K562 (cell line): ENCODE data around the gene ARID4B.

ENCODE experiments used
- CTCF ChIP-seq, 3 experiments: IDR thresholded peaks in 2 of 3; conservative IDR thresholded peaks in 1 of 3; 2 replicates each; pipeline ENCODE4 v1.5.1; 2011 to 2012; ENCODE audit warnings: low read length in 3 of 3, mild to moderate bottlenecking in 3 of 3, control low read depth in 2 of 3, improper control_type of control experiment in 1 of 3, inconsistent platforms in 1 of 3, low read depth in 1 of 3, mixed read lengths in 1 of 3, moderate library complexity in 1 of 3; ENCODE audit not compliant: insufficient read depth in 2 of 3
- E2F6 ChIP-seq, 2 experiments: IDR thresholded peaks; 2 replicates each; pipeline ENCODE4 v1.6.1; 2011; ENCODE audit warnings: borderline replicate concordance in 1 of 2, control low read depth in 1 of 2, low read depth in 1 of 2, low read length in 1 of 2, mild to moderate bottlenecking in 1 of 2, mixed read lengths in 1 of 2, moderate library complexity in 1 of 2; ENCODE audit not compliant: insufficient read depth in 1 of 2, insufficient read length in 1 of 2, poor library complexity in 1 of 2, severe bottlenecking in 1 of 2; ENCODE audit errors: extremely low read depth in 1 of 2
- EZH2 ChIP-seq: IDR thresholded peaks from 2 replicates; pipeline ENCODE4 v1.6.1; 2012; ENCODE audit warnings: low read depth, mild to moderate bottlenecking, inconsistent platforms, low read length, borderline replicate concordance
- JUNB ChIP-seq: fragments of 450-650 bp; formaldehyde crosslinking; conservative IDR thresholded peaks from 2 replicates; pipeline ENCODE4 v1.4.0; 2020; ENCODE audit warnings: mild to moderate bottlenecking
- NCOA2 ChIP-seq, 2 experiments: fragments of 450-650 bp; IDR thresholded peaks; 2 replicates each; pipeline ENCODE4 v1.6.1; 2018; ENCODE audit warnings: mild to moderate bottlenecking in 2 of 2, moderate library complexity in 1 of 2; ENCODE audit not compliant: partially characterized antibody in 2 of 2
- PCBP2 ChIP-seq: fragments of 200-400 bp; formaldehyde crosslinking; IDR thresholded peaks from 2 replicates; pipeline ENCODE4 v1.6.1; 2018; ENCODE audit warnings: low read length, low read depth, mild to moderate bottlenecking, moderate library complexity; ENCODE audit not compliant: poor library complexity, severe bottlenecking
- RBBP5 ChIP-seq: fragments of 200-600 bp; sonication (generic); IDR thresholded peaks from 2 replicates; pipeline ENCODE4 v1.6.1; 2012; ENCODE audit warnings: borderline replicate concordance, mild to moderate bottlenecking, low read length, control low read depth, inconsistent platforms; ENCODE audit not compliant: insufficient read depth, poor library complexity, severe bottlenecking

- TF ChIP-seq E2F6 (IDR thresholded peaks at IDR 0.05; ENCODE audit: borderline replicate concordance in 1 of 2, extremely low read depth in 1 of 2, insufficient read depth in 1 of 2, insufficient read length in 1 of 2, low read depth in 1 of 2, low read length in 1 of 2, poor library complexity in 1 of 2, severe bottlenecking in 1 of 2), result no peak
- TF ChIP-seq PCBP2, result no peak
- no peak for TF ChIP-seq EZH2
- no peak for TF ChIP-seq RBBP5
- no peak for TF ChIP-seq NCOA2 (IDR thresholded peaks at IDR 0.05; ENCODE audit: partially characterized antibody in 2 of 2)
- TF ChIP-seq JUNB (CRISPR knock-in tag), result no peak
- no peak for TF ChIP-seq CTCF (IDR thresholded peaks at IDR 0.05 in 2 of 3, conservative IDR thresholded peaks at IDR 0.05 in 1 of 3; ENCODE audit: insufficient read depth in 2 of 3, low read depth in 1 of 3, low read length in 3 of 3)
Measured at GRCh38 chr1:235254721-235255120, 73.3 kb downstream of the ARID4B start.
